HG03432 (cell line): Measurements from ENCODE around the gene LMF1.

Experiments
- ATAC-seq: cut with Tn5 transposase; IDR thresholded peaks from one replicate; pipeline ENCODE4 v1.9.1; 2021; ENCODE audit warnings: mild to moderate bottlenecking, moderate library complexity; ENCODE audit not compliant: unreplicated experiment

The LMF1 gene

DNA sequence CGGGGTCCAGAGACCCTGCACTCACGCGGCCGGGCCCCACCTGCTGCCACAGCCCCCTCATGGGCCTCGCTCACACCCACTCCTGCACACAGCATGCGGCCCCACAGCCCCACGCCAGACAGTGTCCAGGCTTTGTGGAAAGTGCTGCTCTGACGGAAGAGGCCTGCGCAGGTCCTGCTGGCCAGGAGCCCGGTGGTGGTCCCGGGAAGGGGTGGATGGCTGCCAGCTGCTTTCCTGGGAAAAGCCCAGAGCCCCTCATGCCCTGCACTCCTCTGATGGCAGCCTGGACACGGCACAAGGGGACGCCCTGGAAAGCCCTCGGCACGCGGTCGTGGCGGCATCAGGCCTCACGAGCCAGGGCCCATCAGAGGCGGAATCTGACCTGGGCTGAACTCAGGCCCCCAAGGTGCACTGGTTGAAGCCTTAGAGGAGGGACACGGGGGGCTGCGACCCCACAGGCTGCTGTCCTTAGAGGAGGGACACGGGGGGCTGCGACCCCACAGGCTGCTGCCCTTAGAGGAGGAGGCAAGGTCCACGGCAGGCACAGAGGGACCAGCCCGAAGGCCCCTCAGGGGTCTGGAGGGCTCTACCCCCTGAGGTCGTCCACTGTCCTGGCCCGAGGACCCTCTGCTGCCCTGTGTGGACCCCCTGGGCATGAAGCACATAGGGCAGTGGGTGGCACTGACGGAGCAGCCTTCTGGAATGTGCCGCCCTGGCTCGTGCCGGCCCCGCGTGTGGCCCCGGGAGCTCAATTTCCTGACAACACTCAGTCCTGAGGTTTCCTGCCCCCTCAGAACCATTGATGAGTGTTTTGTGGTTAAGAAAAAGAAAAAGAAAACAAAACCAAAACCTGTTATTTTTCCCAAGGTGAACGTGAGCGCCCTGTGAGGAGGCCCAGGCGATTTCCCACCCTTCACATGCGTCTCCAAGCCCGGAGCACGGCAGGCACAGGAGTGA is 32.9 kb upstream of the LMF1 start:
- ATAC-seq, result no peak

DNA sequence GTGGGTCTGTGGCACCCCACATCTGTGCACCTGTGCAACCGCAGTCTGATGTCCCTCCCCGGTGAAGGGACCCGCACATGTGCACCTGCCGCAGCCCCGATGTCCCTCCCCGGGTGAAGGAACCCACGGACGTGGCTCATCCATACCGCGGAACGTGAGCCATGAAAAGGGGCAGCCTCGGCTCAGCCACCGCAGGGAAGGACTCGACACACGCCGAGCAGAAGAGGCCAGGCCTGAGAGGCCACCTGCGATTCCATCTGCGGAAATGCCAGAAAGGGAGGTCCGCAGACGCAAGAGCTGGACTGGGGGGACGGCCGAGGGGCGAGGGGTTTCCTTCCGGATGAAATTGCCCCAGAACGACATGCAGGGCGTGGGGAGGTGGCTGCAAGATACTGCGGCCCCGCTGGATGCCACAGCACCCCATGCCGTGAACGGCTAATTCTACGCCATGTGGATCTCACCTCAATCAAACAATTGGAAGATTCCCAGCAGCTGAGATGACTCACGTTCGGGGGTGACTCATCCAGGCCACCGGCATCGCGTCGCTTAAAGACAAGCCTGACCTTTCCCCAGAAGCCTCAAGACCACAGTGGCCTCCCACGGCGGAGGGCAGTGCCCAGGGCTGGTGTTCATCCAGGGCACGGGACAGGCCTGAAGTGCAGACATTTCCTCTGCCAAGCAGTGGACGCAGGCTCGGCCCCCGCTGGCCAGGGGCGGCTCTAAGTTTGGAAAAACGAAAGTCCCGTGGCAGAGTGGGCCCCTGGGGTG is 31.8 kb upstream of the LMF1 start:
- no peak for ATAC-seq

DNA sequence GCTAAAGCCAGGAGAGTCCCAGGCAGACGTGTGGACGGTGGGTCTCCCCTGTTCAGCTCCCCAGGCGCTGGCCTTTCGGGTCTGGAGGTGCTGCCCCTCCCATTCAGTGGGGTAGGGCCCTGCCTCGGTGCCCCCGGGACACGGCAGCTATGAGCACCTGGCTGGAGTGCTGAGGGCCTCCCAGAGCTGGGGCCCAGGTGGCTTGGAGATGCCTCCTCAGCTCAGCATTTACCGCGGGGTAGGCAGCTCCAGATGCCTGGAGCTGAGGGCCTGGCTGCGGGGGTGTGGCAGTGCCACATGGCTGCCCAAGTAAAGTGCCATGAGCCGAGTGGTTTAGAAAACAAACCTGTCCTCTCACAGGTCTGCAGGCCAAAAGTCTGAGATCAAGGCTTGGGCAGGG is 30.3 kb upstream of the LMF1 start:
- no peak for ATAC-seq

DNA sequence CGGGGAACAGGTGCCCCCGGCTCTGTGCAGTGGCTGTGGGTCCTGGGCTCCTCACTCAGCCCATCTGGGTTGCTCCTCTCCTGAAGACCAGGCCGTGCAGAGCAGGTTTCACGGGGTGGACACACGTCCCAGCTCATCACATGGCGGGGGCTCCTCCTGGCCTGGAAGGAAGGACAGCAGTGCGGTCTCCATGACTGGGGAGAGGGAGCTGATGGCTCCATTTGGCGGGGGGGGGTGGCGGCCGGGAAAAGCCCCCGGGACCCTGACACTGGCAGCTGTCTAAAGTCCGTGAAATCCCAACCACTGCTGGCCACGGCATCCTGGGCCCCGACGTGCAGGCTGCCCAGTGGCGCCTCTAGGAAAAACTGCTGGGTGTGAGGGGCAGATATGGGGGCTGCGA is 29.8 kb upstream of the LMF1 start:
- ATAC-seq, result no peak

DNA sequence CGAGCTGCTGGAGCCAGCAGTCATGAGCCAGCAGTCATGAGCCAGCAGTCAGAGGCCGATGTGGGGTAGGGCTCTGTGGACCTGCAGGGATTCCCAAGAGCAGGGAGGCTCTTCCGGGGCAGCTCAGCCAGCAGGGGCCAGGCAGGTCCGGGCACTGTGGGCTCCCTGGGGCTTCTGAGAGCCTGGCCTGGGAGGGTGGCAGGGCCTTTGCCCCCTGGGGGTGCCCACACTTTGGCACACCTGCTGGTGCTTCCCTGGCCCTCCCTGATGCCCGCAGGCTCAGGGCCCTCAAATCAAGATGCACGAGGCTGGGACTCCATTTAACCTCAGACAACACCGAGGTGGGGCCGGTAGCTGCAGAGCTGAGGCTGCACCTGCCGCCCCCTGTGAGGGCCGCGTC is 28.9 kb upstream of the LMF1 start:
- no peak for ATAC-seq

DNA sequence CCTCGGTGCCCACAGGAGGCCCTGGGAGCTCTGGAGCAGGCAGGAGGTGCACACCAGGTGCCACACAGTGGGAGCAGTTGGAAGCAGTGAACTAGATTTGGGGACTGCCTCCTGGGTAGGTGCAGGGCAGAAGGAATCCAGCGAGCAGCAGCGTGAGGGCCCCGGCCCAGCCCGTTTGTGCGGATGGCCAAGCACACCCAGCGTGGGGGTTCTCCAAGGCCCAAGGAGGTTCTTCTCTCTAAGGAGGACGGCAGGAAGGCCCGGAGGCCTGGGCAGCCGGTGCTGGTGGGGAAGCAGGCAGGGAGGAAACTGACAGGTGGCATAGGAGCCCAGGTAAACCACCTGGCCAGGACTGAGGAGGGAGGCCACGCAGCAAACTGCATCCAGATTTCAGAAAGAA is 27.8 kb upstream of the LMF1 start:
- ATAC-seq, result no peak

DNA sequence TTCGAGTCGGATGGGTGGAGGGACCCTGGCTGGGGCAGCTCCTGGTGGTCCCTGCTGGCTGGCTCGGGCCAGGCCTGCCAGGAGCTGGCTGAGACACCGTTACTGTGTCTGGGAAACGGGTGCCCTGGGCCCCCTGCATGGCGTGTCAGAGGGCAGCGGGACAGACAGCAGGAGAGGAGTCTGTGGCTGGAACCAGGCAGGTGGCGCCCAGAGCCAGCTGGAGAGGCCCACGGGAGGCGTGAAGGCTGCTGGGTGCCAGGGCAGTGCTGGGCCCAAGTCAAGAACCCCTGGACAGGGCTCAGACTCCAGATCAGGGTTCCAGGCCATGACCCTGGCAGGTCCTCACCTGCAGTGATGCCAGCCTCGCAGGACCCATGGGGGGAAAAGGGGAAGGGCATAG is 27.4 kb upstream of the LMF1 start:
- no peak for ATAC-seq

DNA sequence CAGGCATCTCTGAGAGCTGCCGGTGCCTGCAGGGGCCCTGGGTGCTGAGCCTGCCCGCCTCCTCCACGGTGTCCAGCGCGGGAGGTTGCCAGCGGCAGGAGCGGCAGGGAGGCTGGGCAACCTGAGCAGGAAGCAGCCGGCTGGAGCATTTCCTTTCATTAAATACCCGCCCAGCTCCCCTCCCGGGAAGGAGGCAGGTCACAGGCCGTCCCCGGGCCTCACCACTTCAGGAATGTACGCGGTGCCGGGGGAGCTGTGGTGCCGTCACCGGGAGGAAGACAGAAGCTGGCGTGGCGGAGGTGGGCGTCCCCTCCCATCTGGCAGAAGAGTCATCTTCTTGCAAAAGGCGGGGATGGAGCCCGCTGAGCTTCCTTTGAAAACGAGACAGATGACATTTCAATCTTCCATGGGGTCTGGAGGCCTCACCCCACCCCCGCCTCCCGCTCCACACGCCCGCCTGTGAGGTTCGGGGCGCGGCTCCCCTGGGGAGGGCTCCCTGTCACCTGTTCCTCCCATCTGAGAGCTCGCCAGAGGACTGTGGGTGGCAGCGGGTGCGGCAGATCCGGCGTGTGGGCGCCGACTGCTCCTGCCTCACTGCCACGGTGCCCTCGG is 26.8 kb upstream of the LMF1 start:
- no peak for ATAC-seq

DNA sequence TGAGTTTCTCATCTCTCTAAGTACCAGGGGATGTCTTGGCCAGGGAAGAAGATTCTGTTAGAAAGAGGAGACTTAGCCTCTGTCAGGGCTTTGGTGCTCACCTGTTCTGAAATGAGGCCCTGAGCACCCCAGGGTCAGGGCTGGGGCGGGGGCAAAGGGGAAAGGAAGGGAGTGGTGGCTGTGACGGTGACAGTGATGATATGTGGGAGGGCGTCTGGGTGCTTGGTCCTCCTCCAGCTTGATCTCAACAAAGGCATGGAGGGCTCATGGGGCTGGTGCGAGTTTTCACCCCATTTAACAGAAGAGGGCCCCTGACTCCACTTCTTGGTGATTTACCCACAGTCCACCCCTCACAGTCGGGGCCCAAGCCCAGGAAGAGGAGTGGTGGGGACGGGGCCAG is 25.9 kb upstream of the LMF1 start:
- ATAC-seq, result no peak

DNA sequence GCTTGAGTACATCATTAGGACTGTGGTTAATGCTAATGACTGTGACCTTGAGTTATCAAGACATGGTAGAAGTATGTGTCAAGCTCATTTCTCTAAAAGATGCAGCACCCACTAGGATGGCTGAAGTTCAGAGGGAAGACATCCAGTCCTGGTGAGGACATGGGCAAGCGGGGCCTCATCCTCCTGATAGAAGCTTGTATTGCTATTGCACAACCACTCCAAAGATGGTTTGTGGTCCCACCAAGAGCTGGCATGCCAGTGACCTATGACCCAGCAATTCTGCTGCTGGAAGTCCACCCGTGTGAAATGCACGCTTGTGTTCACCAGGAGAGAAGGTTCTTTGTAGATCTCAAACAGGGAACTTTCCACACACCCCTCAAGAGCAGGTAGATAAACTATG is 25.0 kb upstream of the LMF1 start:
- no peak for ATAC-seq

DNA sequence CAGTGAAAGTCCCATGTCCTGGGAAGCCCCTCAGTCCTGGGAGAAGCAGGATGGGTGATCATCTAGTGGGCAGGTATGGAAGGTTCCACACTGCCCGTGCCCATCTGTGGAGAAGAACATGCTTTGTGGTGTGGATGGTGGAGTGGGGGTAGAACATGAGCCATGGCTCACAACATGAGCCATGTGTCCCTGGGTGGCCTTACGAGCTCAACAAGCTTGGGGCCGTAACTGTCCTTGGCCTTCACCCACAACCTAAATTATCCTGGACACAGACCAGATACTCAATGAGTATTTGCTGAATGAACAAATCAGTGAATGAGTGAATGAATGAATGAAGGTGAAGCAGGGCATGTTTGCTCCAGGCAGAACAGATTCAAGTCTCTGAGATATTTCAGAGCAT is 24.3 kb upstream of the LMF1 start:
- no peak for ATAC-seq

DNA sequence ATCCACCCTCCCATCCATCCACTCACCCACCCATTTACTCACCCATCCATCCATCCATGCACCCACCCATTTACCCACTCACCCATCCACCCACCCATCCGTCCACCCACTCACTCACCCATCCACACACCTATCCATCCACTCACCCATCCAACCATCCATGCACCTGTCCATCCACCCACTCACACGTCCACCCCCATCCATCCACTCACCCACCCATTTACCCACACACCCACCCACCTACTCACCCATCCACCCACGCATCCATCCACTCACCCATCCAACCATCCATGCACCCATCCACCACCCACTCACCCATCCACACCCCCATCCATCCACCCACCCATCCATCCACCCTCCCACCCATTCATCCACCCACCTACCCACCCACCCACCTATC is 22.9 kb upstream of the LMF1 start:
- no peak for ATAC-seq

DNA sequence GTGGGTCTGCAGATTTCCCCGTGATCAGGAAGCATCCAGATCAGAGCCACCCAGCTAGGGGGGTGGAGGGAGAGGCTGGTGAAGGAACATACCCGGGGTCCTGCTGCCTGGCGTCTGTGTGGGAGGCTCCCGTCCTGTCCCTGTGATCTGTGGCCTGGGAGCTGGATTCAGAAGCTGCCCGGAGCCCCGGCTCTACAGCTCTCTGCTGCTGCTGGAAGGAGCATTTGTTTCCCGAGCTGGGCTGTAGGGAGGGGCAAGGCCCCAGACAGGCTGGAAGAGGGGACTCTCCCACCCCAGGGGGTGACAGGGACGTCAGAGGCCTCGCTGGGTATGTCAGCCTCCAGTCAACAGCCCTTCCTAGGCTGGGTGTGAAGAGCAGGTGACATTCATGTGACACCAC is 21.0 kb upstream of the LMF1 start:
- no peak for ATAC-seq

DNA sequence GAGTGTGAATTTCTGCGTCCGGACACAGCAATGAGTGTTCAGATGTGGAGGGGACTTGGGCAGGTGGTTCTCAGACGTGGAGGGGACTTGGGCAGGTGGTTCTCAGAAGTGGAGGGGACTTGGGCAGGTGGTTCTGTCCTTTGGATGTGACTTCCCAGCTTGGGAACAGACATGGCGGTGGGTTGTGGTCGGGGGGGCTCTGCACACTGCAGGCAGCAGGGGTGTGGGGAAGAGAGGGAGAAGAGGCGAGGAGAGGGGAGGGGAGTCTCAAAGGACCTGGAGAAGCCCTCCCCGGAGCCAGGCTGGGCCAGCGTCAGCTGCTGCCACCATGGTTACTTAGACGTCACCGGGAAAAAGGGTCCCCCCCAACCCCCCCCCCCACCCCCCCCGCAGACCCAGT is 20.6 kb upstream of the LMF1 start:
- ATAC-seq, result no peak

DNA sequence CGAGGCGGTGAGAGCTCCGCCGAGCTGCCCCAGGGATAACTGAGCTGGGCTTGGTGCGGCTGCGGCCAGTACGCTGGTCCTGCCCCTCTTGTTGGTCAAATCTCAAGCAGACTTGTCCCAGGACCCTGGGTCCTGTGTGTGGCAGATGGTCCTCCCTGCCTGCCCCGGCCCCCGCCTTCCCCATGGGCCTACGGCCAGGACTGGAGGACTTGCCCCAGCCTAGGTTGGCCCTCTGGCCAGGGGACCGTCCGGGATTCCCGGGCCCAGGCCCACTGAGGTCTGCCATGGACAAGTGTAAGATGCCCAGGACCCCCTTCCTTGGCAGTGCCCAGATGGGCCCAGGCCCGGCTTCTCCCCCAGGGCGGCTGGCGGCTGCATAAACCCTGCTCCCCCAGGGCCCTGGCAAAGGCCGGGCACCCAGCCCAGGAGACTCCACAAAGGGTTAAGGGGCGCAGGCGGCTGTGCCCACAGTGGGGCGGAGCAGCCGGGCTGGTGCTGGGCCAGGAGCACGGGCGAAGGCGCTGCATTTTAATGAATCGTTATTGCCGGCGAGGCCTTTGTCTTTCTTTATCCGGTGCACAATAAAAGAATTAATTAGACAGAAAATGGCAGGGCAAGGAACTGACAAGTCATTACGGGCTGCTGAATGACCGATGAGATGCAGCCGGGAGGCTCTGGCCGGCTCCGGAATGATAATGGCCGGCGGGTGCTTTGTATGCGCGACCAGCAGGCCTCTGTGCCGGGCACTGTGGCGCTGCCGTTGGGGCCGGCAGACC is 19.9 kb upstream of the LMF1 start:
- ATAC-seq, result no peak

DNA sequence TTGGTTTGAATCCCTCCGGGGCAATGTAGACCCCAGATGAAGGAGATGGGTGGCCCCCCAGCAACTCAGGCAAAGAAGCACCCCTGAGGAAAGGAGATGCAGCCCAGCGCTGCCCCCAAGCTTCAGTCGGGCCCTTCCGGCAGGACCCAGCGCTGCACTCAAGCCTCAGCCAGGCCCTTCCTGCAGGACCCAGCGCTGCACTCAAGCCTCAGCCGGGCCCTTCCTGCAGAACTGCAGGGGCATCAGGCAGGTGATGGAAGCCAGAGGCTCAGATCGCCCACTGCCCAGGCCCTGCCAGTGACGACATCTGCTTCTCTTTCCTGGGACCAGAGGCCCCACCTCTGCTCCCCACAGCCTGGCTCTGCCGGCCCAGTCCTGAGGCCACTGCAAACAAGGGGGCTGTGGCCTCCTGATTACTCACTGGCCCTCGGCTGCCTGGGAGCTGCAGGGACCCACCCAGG is 18.6 kb upstream of the LMF1 start:
- no peak for ATAC-seq

DNA sequence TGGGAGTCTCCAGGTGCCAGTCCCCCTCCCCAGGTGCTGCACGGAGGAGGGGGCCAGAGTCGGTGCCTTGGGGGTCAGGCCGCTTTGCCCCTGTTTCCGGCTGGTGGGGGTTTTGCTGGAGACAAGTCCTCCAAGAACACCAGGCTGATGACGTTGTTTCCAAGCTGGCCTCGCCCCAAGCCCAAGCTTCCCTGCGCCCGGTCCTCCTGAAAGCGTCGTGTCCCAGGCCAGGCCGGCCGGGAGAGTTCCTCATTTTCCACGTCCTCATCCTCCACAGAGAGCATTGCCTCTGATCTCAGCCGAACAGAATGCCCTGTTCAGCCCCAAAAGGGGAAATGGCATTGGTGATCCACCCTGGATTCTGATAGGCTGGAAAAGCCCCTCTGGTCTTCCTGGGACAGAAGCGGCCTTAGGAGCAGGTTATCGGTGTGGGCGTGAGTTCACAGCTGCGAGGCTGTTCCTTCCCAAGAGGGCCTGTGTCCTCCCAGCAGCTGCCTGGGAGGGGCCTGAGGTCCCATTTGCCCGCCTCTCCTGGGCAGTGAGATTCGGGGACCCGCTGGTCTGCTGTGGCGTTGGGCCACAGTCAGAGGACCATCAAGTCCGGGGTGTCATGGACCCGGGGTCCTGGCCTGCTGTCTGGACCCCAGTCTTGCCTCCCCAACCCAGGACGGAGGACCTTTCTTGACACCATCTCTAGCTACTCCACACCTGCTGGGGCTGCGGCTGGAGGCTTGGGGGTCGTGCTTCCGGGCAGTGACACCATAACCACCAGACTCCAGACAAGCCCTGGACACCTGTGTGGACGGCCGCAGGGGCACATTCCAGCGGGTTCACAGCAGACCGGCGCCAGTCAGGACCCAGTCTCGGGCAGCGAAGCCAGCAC is 17.9 kb upstream of the LMF1 start:
- ATAC-seq, result no peak

DNA sequence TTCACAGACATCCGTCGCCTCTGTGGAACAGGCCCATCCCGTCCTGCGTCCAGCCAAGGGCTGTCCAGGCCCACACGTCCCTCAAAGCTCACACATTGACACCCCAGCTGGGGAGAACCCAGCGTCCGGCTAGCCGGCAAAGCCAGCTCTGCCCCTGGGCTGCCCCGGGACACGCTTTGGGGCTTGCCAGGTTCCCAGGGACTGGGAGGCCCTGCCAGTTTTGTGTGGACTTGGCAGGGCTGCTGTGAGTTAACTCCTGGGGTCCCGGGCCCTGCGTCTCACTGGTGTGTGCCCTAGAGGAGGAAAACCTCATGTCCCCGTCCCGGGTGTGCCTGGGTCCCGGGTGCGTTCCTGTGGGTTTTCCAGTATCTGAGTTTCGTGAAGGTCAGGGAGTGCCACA is 17.1 kb upstream of the LMF1 start:
- no peak for ATAC-seq

DNA sequence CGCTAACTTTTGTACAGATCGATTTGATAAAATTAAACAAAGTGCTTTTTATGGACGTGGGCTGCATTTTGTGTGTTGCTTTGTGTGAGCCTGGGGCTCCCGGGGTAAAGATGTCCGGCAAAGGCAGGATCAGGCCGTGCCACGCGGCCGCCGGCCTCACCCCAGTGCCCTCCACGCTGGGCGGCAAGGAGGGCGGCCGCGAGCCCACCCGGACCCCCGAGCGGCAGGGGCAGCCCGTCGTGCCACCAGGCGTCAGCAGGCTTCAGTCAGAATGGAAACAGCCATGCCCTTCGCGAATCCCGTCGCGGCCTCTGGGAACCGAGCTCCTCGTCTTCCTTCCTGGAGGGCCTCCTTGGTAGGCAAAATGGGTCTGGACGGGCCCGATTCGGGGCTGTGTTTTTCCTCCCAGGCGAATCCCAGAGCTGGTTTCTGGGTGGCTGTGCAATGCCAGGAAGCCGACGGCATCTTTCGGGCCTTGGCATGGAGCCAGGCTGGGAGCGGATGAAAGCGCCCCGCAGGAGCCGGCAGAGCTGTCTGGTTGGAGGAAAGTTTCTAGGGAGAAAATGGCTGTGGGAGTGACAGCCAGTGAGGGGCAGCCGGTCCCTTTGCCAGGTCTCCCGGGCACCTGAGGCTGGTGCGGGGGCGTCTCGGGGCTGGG is 16.3 kb upstream of the LMF1 start:
- ATAC-seq, result no peak
